Loucy (cell line): ENCODE results near the gene MRAP.

Experiments
- H2AFZ ChIP-seq: fragments of 200-600 bp; sonication (generic); 2 replicates; pipeline ENCODE4 v1.6.0; 2016; ENCODE audit warnings: antibody characterized with exemption, mild to moderate bottlenecking, low read length, moderate library complexity
- H3F3A ChIP-seq: fragments of 200-600 bp; 2 replicates; pipeline ENCODE4 v1.6.0; 2016; ENCODE audit warnings: antibody characterized with exemption, low read depth, mild to moderate bottlenecking
- H3K27me3 ChIP-seq: fragments of 200-600 bp; sonication (generic); 2 replicates; pipeline ENCODE4 v1.6.1; 2014; ENCODE audit warnings: low read length, mild to moderate bottlenecking; ENCODE audit not compliant: insufficient read depth, poor library complexity, severe bottlenecking
- H3K36me3 ChIP-seq: fragments of 200-600 bp; sonication (generic); 2 replicates; pipeline ENCODE4 v1.6.1; 2016; ENCODE audit warnings: low read length; ENCODE audit not compliant: insufficient read depth
- H3K4me1 ChIP-seq: fragments of 200-600 bp; sonication (generic); 2 replicates; pipeline ENCODE4 v1.5.1; 2014; ENCODE audit warnings: low read length, mild to moderate bottlenecking; ENCODE audit not compliant: insufficient read depth, poor library complexity, severe bottlenecking
- H3K4me2 ChIP-seq: fragments of 200-600 bp; sonication (generic); 2 replicates; pipeline ENCODE4 v1.6.0; 2014; ENCODE audit warnings: antibody characterized with exemption, low read length, low read depth, mild to moderate bottlenecking; ENCODE audit not compliant: poor library complexity, severe bottlenecking
- H3K4me3 ChIP-seq: fragments of 200-600 bp; sonication (generic); 2 replicates; pipeline ENCODE4 v1.5.1; 2014; ENCODE audit warnings: low read length, mild to moderate bottlenecking, mixed read lengths; ENCODE audit not compliant: poor library complexity, severe bottlenecking
- H3K79me2 ChIP-seq: fragments of 200-600 bp; sonication (generic); 2 replicates; pipeline ENCODE4 v1.6.1; 2014; ENCODE audit warnings: low read length; ENCODE audit not compliant: insufficient read depth
- H3K9ac ChIP-seq: fragments of 200-600 bp; sonication (generic); 2 replicates; pipeline ENCODE4 v1.6.0; 2014; ENCODE audit warnings: mild to moderate bottlenecking, low read depth, low read length, moderate library complexity; ENCODE audit not compliant: poor library complexity, severe bottlenecking
- H3K9me2 ChIP-seq: fragments of 200-600 bp; sonication (generic); replicated peaks from 2 replicates; pipeline ENCODE4 v1.6.1; 2016; ENCODE audit warnings: low read depth, low read length, mixed read lengths
- H3K9me3 ChIP-seq: fragments of 200-600 bp; sonication (generic); 2 replicates; pipeline ENCODE4 v1.6.1; 2014; ENCODE audit warnings: mild to moderate bottlenecking, antibody characterized with exemption, low read length, low read depth; ENCODE audit not compliant: insufficient read depth
- H4K20me1 ChIP-seq: fragments of 200-600 bp; sonication (generic); 2 replicates; pipeline ENCODE4 v1.6.0; 2014; ENCODE audit warnings: antibody characterized with exemption, low read length, mild to moderate bottlenecking; ENCODE audit not compliant: insufficient read depth, poor library complexity, severe bottlenecking
- CTCF ChIP-seq: fragments of 200-600 bp; sonication (generic); conservative IDR thresholded peaks from 2 replicates; pipeline ENCODE4 v1.5.1; 2014; ENCODE audit warnings: mild to moderate bottlenecking, antibody characterized with exemption, low read length
- EZH2phosphoT487 ChIP-seq: fragments of 200-600 bp; IDR thresholded peaks from 2 replicates; pipeline ENCODE4 v1.6.1; 2018; ENCODE audit warnings: antibody characterized with exemption, mild to moderate bottlenecking, moderate library complexity, borderline replicate concordance

The MRAP gene

GRCh38 chr21:32351428-32351827 is 52.8 kb downstream of the MRAP start:
- no peak for TF ChIP-seq CTCF
- no peak for TF ChIP-seq EZH2phosphoT487
- Histone ChIP-seq H3K27me3 (no peaks in the 10 kb centered on the region), H3K79me2 (no peaks in the 10 kb centered on the region), H3K9me2 (no peaks in the 10 kb centered on the region), H2AFZ (no peak overlapping the region), H3F3A (no peaks in the 10 kb centered on the region), H3K9ac (no peak overlapping the region), H3K4me3 (no peak overlapping the region), H3K4me1 (no peaks in the 10 kb centered on the region), H4K20me1 (no peaks in the 10 kb centered on the region), H3K4me2 (no peak overlapping the region), H3K9me3 (no peaks in the 10 kb centered on the region), H3K36me3 (peaks cover 15% of the 10 kb centered on the region; the same call in 1 of the 2 replicates)

GRCh38 chr21:32352526-32352925 is 53.9 kb downstream of the MRAP start:
- H3F3A ChIP-seq: no peaks in the 10 kb centered on the region
- H3K36me3 ChIP-seq: peaks cover 21% of the 10 kb centered on the region; the same call in 1 of the 2 replicates
- H3K9me2 ChIP-seq: no peaks in the 10 kb centered on the region
- H2AFZ ChIP-seq: no peak overlapping the region
- H3K9me3 ChIP-seq: no peaks in the 10 kb centered on the region
- H3K27me3 ChIP-seq: no peaks in the 10 kb centered on the region
- H3K4me1 ChIP-seq: no peaks in the 10 kb centered on the region
- H4K20me1 ChIP-seq: no peaks in the 10 kb centered on the region
- no peaks in the 10 kb centered on the region for H3K79me2 ChIP-seq
- TF ChIP-seq EZH2phosphoT487 (no peak), CTCF (no peak)
- H3K4me3 ChIP-seq: no peak overlapping the region
- no peak overlapping the region for H3K4me2 ChIP-seq
- H3K9ac ChIP-seq: no peak overlapping the region

GRCh38 chr21:32353002-32353711 is 54.5 kb downstream of the MRAP start:
- H3K4me2 ChIP-seq: no peak overlapping the region
- no peaks in the 10 kb centered on the region for H3K4me1 ChIP-seq
- no peak overlapping the region for H2AFZ ChIP-seq
- H3F3A ChIP-seq: no peaks in the 10 kb centered on the region
- H3K79me2 ChIP-seq: no peaks in the 10 kb centered on the region
- H3K9me3 ChIP-seq: no peaks in the 10 kb centered on the region
- no peak overlapping the region for H3K4me3 ChIP-seq
- no peak overlapping the region for H3K9ac ChIP-seq
- H3K36me3 ChIP-seq: peaks cover 14% of the 10 kb centered on the region; the same call in 1 of the 2 replicates
- no peaks in the 10 kb centered on the region for H3K9me2 ChIP-seq
- H4K20me1 ChIP-seq: no peaks in the 10 kb centered on the region
- H3K27me3 ChIP-seq: no peaks in the 10 kb centered on the region
- TF ChIP-seq EZH2phosphoT487 (no peak), CTCF (no peak)
